HCT116 (cell line): Measurements from ENCODE around the gene GNGT1. TPM values are rescaled to one million over a fixed set of nuclear protein-coding genes. Genes with fewer than 3 reads are reported as not detected.

Experiments used
- ATAC-seq: fragments of 200-7000 bp; cut with Tn5 transposase; 2 replicates; pipeline ENCODE4 v1.9.1; 2020; ENCODE audit warnings: mild to moderate bottlenecking, moderate library complexity
- BruUV-seq: library from RNA; stranded (reverse); fragments of 400-500 nt; replicated peaks from 2 replicates; lab custom pipeline; 2021; lab: Mats Ljungman, UMichigan
- CTCF ChIA-PET: fragments of 300-600 bp; sonication (Branson Sonifier 250); formaldehyde crosslinking; loops from one replicate; lab custom pipeline; 2021; ENCODE audit warnings: antibody characterized with exemption; lab: Charles Lee
- POLR2A ChIA-PET: fragments of 300-600, 350-600 bp; sonication (Branson Sonifier 250); formaldehyde crosslinking; loops from one replicate; lab custom pipeline; 2021; ENCODE audit warnings: antibody characterized with exemption; lab: Charles Lee
- RAD21 ChIA-PET, 2 experiments: fragments of 300-600 bp; sonication (Branson Sonifier 250); formaldehyde crosslinking; loops; one replicate each; lab custom pipeline; 2023; ENCODE audit warnings: low total read pairs in 2 of 2; ENCODE audit not compliant: uncharacterized antibody in 2 of 2, unreplicated experiment in 2 of 2, low non-redundant PET in 1 of 2; lab: Charles Lee
- DNase-seq: peaks from one replicate; pipeline ENCODE4 v3.0.0-alpha.2; 2010; ENCODE audit warnings: low read depth, low spot score
- H2AFZ ChIP-seq: fragments of 200-600 bp; shearing (Covaris generic), sonication (generic); 2 replicates; pipeline ENCODE4 v1.6.1; 2017; ENCODE audit warnings: low read depth, mixed run types, mixed read lengths, antibody characterized with exemption, low read length; ENCODE audit not compliant: poor library complexity, severe bottlenecking
- H3K27ac ChIP-seq: 2 replicates; pipeline ENCODE4 v1.5.1; 2012; ENCODE audit warnings: low read depth, low read length
- H3K27me3 ChIP-seq: fragments of 200-600 bp; sonication (generic); 2 replicates; pipeline ENCODE4 v1.6.1; 2016; ENCODE audit warnings: mixed run types, low read length, mixed read lengths; ENCODE audit not compliant: insufficient read depth
- H3K36me3 ChIP-seq, 2 experiments: fragments of 200-500 bp in 1 of 2; fragments of 200-600 bp in 1 of 2; sonication (Bioruptor generic) in 1 of 2; sonication (generic) in 1 of 2; 2 replicates each; pipeline versions ENCODE4 v1.5.1 to v1.6.1; 2014 to 2016; ENCODE audit warnings: low read length in 2 of 2, inconsistent platforms in 1 of 2, mixed read lengths in 1 of 2, mixed run types in 1 of 2; ENCODE audit not compliant: insufficient read depth in 2 of 2, control insufficient read depth in 1 of 2
- H3K4me1 ChIP-seq, 2 experiments: fragments of 200-600 bp in 1 of 2; sonication (generic) in 1 of 2; 2 replicates each; pipeline versions ENCODE4 v1.5.1 to v1.6.1; 2012 to 2017; ENCODE audit warnings: low read length in 2 of 2, inconsistent platforms in 1 of 2, mild to moderate bottlenecking in 1 of 2, mixed read lengths in 1 of 2, mixed run types in 1 of 2, moderate library complexity in 1 of 2; ENCODE audit not compliant: insufficient read depth in 2 of 2, control insufficient read depth in 1 of 2
- H3K4me2 ChIP-seq: fragments of 200-600 bp; sonication (generic); 2 replicates; pipeline ENCODE4 v1.6.1; 2017; ENCODE audit warnings: mixed run types, low read length, mixed read lengths
- H3K4me3 ChIP-seq, 2 experiments: fragments of 200-600 bp in 1 of 2; sonication (generic) in 1 of 2; replicated peaks in 1 of 2; 2 replicates each; pipeline ENCODE4 v1.5.1; 2011 to 2016; ENCODE audit warnings: low read length in 2 of 2, control low read depth in 1 of 2, low read depth in 1 of 2, mild to moderate bottlenecking in 1 of 2, mixed read lengths in 1 of 2, mixed run types in 1 of 2
- H3K79me2 ChIP-seq: fragments of 200-600 bp; sonication (generic); 2 replicates; pipeline ENCODE4 v1.6.1; 2017; ENCODE audit warnings: mild to moderate bottlenecking, mixed run types, low read length, moderate library complexity, mixed read lengths; ENCODE audit not compliant: insufficient read depth
- H3K9ac ChIP-seq: fragments of 200-600 bp; sonication (generic); 2 replicates; pipeline ENCODE4 v1.6.1; 2016; ENCODE audit warnings: low read length, mixed read lengths
- H3K9me2 ChIP-seq: fragments of 200-600 bp; sonication (generic), shearing (Covaris generic); 2 replicates; pipeline ENCODE4 v1.6.1; 2017; ENCODE audit warnings: mixed run types, mild to moderate bottlenecking, moderate library complexity; ENCODE audit not compliant: insufficient read depth
- H3K9me3 ChIP-seq, 2 experiments: fragments of 200-500 bp in 1 of 2; fragments of 200-600 bp in 1 of 2; sonication (Bioruptor generic) in 1 of 2; sonication (generic) in 1 of 2; 2 replicates each; pipeline ENCODE4 v1.6.1; 2014 to 2017; ENCODE audit warnings: low read length in 2 of 2, mixed read lengths in 2 of 2, inconsistent platforms in 1 of 2, low read depth in 1 of 2, mild to moderate bottlenecking in 1 of 2, mixed run types in 1 of 2, moderate library complexity in 1 of 2; ENCODE audit not compliant: control insufficient read depth in 1 of 2, insufficient read depth in 1 of 2
- H4K20me1 ChIP-seq: fragments of 200-600 bp; sonication (generic), shearing (Covaris generic); 2 replicates; pipeline ENCODE4 v1.6.1; 2017; ENCODE audit warnings: mixed run types, mild to moderate bottlenecking, moderate library complexity; ENCODE audit not compliant: insufficient read depth
- CBX3 ChIP-seq: IDR thresholded peaks from 2 replicates; pipeline ENCODE4 v1.6.1; 2012; ENCODE audit warnings: low read depth
- CEBPB ChIP-seq: IDR thresholded peaks from 2 replicates; pipeline ENCODE4 v1.6.1; 2012; ENCODE audit warnings: low read depth
- EGR1 ChIP-seq: IDR thresholded peaks from 2 replicates; pipeline ENCODE4 v1.6.1; 2012; ENCODE audit warnings: low read depth
- EZH2phosphoT487 ChIP-seq: fragments of 200-600 bp; IDR thresholded peaks from 2 replicates; pipeline ENCODE4 v1.6.1; 2018; ENCODE audit warnings: antibody characterized with exemption, borderline replicate concordance
- POLR2A ChIP-seq: IDR thresholded peaks from 2 replicates; pipeline ENCODE4 v1.7.0; 2011; ENCODE audit warnings: borderline replicate concordance; ENCODE audit not compliant: insufficient read depth, insufficient read length; ENCODE audit errors: extremely low read depth
- RAD21 ChIP-seq: IDR thresholded peaks from 2 replicates; pipeline ENCODE4 v1.6.1; 2012; ENCODE audit warnings: low read depth, mild to moderate bottlenecking
- SIN3A ChIP-seq: IDR thresholded peaks from 2 replicates; pipeline ENCODE4 v1.6.1; 2012; ENCODE audit warnings: low read depth
- SP1 ChIP-seq: IDR thresholded peaks from 2 replicates; pipeline ENCODE4 v1.6.1; 2012; ENCODE audit warnings: low read depth
- SRF ChIP-seq: IDR thresholded peaks from 2 replicates; pipeline ENCODE4 v1.6.1; 2012; ENCODE audit warnings: low read depth
- ZFX ChIP-seq: fragments of 450-650 bp; IDR thresholded peaks from 2 replicates; pipeline ENCODE4 v1.6.1; 2017
- intact Hi-C: fragments of 100-400 bp; cut with micrococcal nuclease; formaldehyde crosslinking; loops from 2 replicates; pipeline ENCODE4 v1.10.0; 2022
- total RNA-seq: library from RNA; stranded (reverse); gene quantifications from one replicate; pipeline ENCODE4 v1.2.1, GENCODE V29; 2021; ENCODE audit not compliant: unreplicated experiment
- TF ChIP-seq, protein P1 (sequence below): IDR thresholded peaks from 2 replicates; pipeline ENCODE4 v1.6.1; 2012
- TF ChIP-seq, protein P2 (sequence below): IDR thresholded peaks from 2 replicates; pipeline ENCODE4 v1.6.1; 2011; ENCODE audit warnings: mild to moderate bottlenecking, low read length, moderate library complexity; ENCODE audit not compliant: insufficient replicate concordance; ENCODE audit errors: extremely low read depth
- TF ChIP-seq, protein P3 (sequence below), 3 experiments: fragments of 200-600 bp in 1 of 3; sonication (generic) in 1 of 3; IDR thresholded peaks in 2 of 3; conservative IDR thresholded peaks in 1 of 3; 2 replicates each; pipeline ENCODE4 v1.5.1; 2012 to 2017; ENCODE audit warnings: low read depth in 2 of 3, low read length in 2 of 3, antibody characterized with exemption in 1 of 3, borderline replicate concordance in 1 of 3, control low read depth in 1 of 3, mild to moderate bottlenecking in 1 of 3, mixed read lengths in 1 of 3, mixed run types in 1 of 3, moderate library complexity in 1 of 3; ENCODE audit not compliant: insufficient read depth in 1 of 3

GNGT1 gene
- total RNA-seq, 1 experiment from 2014 or later = 0.91 TPM

- Histone ChIP-seq H3K9ac (no peak within 1 kb of the TSS), H3K9me2 (no peaks in the 10 kb centered on the region), H3K79me2 (no peaks in the 10 kb centered on the region), H4K20me1 (no peaks in the 10 kb centered on the region), H3K27me3 (no peaks in the 10 kb centered on the region), H3K4me1 (no peaks in the 10 kb centered on the region; a peak in 1 of 4 replicates), H3K36me3 (no peaks in the 10 kb centered on the region)
- intact Hi-C loops = no loop called here
- ChIA-PET CTCF (no interaction called here), POLR2A (no interaction called here), RAD21 (no interaction called here)
- ATAC-seq = no peak
- no TSS peak for BruUV-seq
- DNase-seq = no peak
- TF ChIP-seq, protein P1, sequence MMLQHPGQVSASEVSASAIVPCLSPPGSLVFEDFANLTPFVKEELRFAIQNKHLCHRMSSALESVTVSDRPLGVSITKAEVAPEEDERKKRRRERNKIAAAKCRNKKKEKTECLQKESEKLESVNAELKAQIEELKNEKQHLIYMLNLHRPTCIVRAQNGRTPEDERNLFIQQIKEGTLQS = no peak
- TF ChIP-seq SIN3A (no peak), ZFX (no peak), EGR1 (no peak), CEBPB (no peak), SRF (no peak), SP1 (no peak), CBX3 (no peak), POLR2A (no peak), EZH2phosphoT487 (no peak), RAD21 (no peak)
- TF ChIP-seq, protein P2, sequence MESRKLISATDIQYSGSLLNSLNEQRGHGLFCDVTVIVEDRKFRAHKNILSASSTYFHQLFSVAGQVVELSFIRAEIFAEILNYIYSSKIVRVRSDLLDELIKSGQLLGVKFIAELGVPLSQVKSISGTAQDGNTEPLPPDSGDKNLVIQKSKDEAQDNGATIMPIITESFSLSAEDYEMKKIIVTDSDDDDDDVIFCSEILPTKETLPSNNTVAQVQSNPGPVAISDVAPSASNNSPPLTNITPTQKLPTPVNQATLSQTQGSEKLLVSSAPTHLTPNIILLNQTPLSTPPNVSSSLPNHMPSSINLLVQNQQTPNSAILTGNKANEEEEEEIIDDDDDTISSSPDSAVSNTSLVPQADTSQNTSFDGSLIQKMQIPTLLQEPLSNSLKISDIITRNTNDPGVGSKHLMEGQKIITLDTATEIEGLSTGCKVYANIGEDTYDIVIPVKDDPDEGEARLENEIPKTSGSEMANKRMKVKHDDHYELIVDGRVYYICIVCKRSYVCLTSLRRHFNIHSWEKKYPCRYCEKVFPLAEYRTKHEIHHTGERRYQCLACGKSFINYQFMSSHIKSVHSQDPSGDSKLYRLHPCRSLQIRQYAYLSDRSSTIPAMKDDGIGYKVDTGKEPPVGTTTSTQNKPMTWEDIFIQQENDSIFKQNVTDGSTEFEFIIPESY = no peak
- TF ChIP-seq, protein P3, sequence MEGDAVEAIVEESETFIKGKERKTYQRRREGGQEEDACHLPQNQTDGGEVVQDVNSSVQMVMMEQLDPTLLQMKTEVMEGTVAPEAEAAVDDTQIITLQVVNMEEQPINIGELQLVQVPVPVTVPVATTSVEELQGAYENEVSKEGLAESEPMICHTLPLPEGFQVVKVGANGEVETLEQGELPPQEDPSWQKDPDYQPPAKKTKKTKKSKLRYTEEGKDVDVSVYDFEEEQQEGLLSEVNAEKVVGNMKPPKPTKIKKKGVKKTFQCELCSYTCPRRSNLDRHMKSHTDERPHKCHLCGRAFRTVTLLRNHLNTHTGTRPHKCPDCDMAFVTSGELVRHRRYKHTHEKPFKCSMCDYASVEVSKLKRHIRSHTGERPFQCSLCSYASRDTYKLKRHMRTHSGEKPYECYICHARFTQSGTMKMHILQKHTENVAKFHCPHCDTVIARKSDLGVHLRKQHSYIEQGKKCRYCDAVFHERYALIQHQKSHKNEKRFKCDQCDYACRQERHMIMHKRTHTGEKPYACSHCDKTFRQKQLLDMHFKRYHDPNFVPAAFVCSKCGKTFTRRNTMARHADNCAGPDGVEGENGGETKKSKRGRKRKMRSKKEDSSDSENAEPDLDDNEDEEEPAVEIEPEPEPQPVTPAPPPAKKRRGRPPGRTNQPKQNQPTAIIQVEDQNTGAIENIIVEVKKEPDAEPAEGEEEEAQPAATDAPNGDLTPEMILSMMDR (IDR thresholded peaks at IDR 0.05 in 2 of 3, conservative IDR thresholded peaks at IDR 0.05 in 1 of 3; ENCODE audit: borderline replicate concordance in 1 of 3, insufficient read depth in 1 of 3, low read depth in 2 of 3, low read length in 2 of 3) = no peak
- TF ChIP-seq, all 23 proteins: peak for 0
- H3K9me3 ChIP-seq = no peaks in the 10 kb centered on the region
- no peak within 1 kb of the TSS for H3K27ac ChIP-seq
- H3K4me3 ChIP-seq = no peak within 1 kb of the TSS
- H2AFZ ChIP-seq = no peak within 1 kb of the TSS
- no peak within 1 kb of the TSS for H3K4me2 ChIP-seq
Observed at GRCh38 chr7:93921607-93922566, 15.5 kb downstream of the GNGT1 start, which contains the start of gene GNG11. Gene GNG11 (plus strand): TSS chr7:93921735. CDS start chr7:93922138, 403 bp downstream.
